HG03521 (cell line): ENCODE data around the gene GOLIM4.

Experiments used
- ATAC-seq: cut with Tn5 transposase; IDR thresholded peaks from one replicate; pipeline ENCODE4 v1.9.1; 2021; ENCODE audit warnings: mild to moderate bottlenecking, moderate library complexity; ENCODE audit not compliant: unreplicated experiment

The GOLIM4 gene

GRCh38 chr3:168100777-168101492, 5.2 kb upstream of the GOLIM4 start:
- ATAC-seq = no peak

DNA sequence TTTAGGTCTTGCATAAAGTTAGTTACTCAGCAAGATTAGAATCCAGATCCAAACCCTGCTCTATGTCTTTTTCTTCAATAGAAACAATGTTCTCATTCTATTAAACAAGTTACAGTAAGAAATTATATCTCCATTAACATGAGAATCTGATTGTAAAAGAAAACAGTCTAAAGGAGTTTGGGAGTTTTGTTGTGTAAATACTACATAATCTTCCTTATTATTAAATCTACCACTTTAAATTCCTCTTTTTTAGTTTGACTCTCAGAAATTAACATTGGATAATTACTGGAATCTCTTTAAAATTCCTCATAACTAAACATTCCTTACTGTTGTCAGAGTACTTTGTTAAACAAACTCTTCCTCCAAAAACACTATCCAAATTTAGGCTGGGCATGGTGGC, 1.7 kb upstream of the GOLIM4 start:
- no peak for ATAC-seq

GRCh38 chr3:168096210-168096652, 507 bp upstream of the GOLIM4 start:
- peak; percentile 2 for ATAC-seq

DNA sequence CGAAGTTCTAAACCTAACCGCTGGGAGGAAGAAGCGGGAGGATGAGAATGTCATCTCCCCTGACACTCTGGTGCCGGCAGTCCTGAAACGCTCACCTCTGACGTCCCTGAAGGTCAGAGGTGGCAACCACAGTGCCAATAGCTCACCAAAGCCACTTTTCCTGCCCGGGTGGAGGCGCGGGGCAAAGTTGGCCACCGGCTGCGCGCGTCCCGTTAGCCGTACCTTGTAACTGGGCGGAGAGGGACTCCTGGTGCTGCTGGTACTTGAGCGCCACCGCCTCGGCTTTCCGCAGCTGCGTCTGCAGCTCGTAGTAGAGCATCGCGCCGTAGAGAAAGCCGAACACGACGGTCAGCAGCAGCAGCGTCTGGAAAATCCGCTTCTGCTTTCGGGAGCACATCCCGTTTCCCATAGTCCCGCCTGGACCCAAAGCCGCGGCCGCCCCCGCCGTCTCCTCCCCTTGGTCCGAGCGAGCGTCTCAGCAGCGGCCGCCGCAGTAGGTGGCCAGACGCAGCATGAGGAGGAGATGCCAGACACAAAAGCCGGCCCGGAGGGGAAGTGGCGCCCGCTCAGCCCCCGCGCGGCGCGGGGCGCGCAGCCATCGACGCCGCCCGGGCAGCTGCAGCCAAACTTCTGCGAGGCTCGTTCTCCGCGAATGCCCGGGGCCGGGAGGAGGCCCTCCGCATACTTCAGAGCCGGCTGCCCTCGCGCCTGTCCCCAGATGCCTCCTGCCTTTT, 680 bp downstream of the GOLIM4 start:
- ATAC-seq = peak; percentile 40

DNA sequence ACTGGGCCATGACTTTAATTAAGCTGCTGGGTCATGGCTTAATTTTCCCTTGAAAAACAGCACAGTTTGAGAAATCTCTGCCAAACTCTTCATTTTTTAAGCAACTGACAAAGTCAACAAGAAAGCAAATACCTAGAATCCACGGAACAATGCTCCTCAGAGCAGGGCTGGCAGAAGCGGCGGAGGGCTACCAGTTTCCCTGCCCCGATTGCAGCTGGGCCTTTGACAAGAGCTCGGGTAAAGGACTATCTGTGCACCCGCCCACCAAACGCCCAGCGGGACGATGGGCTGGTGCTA, 1.2 kb downstream of the GOLIM4 start:
- no peak for ATAC-seq

DNA sequence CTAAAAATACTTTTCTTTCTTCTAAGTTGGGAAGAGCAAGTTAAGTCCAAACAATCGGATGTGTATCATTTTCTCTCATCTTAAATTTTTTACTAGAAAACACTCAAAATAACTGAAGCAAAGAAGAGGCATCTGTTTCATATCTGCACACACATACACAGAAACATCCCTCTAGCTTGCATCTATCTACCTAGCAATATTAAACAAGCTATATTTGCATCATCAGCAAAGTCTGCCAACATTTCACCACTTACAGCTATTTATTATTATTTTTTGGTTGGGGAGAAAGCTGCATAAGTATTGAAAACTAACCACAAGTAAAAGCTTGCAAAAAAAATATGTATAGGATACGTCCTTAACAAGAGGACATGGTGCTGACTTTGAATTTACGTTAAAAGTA, 1.9 kb downstream of the GOLIM4 start:
- ATAC-seq = no peak

GRCh38 chr3:168093229-168093628, 2.5 kb downstream of the GOLIM4 start:
- ATAC-seq = no peak

GRCh38 chr3:168091941-168092340, 3.8 kb downstream of the GOLIM4 start:
- no peak for ATAC-seq

DNA sequence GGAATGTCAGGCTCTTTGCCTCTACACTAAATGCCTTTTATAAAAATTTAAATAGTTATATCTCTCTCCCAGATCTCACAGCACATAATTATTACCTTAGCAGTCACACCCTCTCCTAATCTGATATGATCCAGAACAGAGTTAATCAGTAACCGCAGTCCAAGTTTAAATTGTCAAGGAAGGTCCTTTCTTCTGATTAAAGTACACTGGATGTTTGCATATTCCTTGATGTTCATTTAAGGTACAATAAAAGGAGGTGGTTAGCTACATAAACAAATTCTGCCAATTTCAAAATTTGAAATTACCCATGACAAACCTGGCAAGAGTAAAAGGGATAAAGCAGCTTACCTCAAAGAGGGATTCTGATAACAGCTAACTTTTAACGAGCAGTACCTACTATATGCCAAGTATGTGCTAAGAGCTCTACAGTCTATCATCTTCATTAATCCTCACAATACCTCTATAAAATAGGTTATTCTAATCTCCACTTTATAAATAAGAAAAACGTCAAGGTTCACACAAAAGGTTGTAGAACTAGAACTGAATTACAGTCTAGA, 4.3 kb downstream of the GOLIM4 start:
- no peak for ATAC-seq

GRCh38 chr3:168090306-168091085, 5.2 kb downstream of the GOLIM4 start:
- ATAC-seq = no peak

DNA sequence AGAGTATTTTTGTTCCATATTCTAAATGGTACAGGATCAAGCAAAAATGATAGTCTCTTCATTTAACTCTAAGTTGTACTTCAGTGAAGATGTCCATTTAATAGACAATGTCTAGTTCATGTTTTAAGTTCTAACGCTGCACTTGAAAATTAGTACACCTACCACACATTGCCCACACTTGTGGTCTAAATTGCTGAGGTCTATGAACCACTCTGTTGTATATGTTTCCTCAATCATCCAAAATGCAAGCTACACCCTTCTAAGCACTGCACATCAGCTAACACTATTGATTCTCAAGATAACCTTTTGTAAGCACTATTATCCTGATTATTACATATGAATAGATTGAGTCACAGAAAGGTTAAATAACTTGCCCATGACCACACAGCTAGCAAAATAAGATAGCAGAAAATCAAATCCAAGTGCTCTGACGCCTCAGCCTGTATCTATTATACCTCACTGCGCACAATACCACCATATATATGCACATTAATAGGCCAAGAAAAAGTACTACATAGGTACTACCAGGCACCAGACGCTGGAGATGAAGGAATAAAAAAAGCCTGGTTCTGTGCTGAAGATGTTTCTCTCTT, 6.4 kb downstream of the GOLIM4 start:
- ATAC-seq = no peak

DNA sequence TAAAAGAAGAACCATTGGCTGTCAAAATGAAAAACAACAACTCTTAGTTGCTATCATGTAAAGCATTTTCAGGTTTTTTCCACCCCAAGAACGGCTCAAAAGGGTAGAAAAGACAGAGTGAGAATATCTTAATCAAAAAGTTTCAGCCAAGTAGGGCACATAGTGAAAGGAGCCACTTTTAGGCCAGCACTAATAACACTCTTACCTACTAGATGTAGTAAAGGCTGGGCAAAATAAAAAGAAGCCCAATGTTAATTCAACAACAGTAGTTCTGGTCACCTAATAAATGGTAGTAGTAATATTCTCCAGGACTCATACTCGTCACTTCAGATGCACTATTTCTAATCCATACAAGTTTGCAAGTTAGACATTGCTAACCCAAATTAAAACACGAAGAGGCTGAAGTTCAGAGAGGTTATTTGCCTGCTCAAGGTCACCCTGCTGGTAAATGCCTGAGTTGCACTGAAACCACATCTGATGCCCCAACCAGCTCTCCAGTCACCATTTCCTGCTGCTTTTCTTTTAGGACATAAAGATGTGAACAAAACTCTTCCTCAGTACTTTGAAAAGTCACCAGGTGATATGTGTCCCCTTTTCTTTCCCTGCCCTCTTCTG, 7.5 kb downstream of the GOLIM4 start:
- ATAC-seq = peak; percentile 89

DNA sequence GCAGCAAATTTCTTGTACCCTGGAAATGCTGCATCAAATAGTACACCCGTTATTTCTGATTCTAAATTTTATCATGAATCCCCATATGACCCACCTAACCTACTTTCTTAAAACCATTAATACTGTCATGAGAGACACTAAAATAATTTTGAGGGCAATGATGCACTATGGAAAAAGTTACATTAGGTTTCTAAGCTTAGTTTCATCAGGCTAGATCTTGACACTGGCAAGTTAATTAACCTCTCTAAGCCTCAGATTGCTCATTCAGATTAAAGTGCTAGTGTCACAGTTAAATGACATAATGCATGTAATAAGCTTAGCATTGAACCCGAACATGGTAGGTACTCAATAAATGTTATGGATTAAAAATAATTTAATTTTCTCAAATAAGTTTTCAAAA, 8.2 kb downstream of the GOLIM4 start:
- no peak for ATAC-seq

- no peak for ATAC-seq
Measured at GRCh38 chr3:168086541-168087260, 9.0 kb downstream of the GOLIM4 start.

- no peak for ATAC-seq
Measured at GRCh38 chr3:168085491-168086119, 10.1 kb downstream of the GOLIM4 start.

GRCh38 chr3:168083906-168084305, 11.8 kb downstream of the GOLIM4 start:
- ATAC-seq = no peak

GRCh38 chr3:168081856-168082255, 13.9 kb downstream of the GOLIM4 start:
- no peak for ATAC-seq

DNA sequence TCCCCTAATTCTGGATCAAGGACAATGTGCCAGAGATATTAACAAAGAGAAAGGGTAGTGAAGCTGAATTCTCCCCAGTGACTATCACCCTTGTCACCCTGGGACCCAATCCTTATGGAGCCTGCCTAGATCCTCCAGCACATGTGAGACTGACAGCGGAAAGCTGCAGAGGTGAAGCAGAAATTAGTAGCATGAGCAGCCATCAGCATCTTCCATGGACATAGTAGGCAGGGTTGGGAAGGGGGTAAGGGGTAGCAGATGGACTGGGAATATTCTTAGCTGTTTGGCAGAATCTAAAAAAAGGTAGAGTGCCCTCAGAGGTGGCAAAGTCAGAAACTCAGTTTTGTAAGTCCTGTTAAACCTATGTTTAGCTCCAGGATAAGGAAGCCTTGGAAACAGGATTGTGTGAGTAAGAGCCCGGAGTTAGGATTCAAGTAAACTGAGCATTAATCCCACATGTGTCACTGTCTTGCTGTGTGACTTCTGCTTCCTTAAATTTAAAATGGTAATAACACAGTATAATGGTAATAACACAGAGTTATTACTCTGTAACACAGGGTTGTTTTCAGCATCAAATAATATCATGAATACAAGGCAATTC, 14.5 kb downstream of the GOLIM4 start:
- ATAC-seq = no peak

DNA sequence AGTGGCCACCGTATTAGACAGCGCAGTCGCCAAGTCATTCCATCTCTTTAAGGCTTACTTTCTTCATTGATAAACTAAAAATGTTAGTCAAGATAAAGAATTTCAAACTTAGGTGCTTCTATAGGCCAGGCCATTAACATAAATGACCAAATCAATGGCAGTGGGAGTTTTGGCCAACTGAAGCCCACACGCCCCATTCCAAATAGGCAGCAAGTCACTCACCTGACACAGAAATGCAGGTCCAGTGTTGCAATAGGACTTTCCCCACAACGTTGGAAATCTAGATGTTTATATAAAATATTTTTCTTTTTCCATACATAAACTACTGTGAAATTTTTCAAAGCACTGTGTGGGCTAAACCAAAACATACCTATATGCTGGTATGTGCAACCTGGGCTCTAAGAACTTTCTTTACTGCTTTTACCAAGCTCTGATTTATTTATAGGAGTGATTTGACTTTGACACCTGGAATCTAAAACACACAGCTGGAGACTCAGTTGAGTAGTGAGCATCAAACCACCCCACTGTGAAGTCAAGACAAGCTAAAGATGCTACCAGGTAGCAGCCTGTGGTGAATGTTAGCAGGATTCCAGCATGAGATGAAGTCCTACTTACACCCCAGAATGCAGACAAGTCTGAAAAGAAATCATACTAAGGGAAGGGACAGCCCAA, 15.1 kb downstream of the GOLIM4 start:
- no peak for ATAC-seq
